Umbilical cord (tissue), 2 donors: Measurements from ENCODE around the gene PDSS2. TPM values are rescaled to one million over a fixed set of nuclear protein-coding genes. Genes with fewer than 3 reads are reported as not detected.
"Not testable (repeated sequence)": the region's sequence is repeated elsewhere in the genome, so short reads cannot be mapped to it uniquely, and the experiment has no call there.

Source experiments
- DNase-seq: peaks from one replicate; pipeline ENCODE4 v3.0.0-alpha.2; 2015; ENCODE audit warnings: low spot score
- total RNA-seq: library from RNA; depleted of rRNA; stranded (reverse); fragments of >200 nt; gene quantifications from one replicate; pipeline ENCODE4 v1.2.3, GENCODE V29; 2014; ENCODE audit warnings: low replicate concordance; ENCODE audit not compliant: insufficient read depth

Gene PDSS2
- total RNA-seq, 1 donor from 2014 or later: 6.3 TPM

DNA sequence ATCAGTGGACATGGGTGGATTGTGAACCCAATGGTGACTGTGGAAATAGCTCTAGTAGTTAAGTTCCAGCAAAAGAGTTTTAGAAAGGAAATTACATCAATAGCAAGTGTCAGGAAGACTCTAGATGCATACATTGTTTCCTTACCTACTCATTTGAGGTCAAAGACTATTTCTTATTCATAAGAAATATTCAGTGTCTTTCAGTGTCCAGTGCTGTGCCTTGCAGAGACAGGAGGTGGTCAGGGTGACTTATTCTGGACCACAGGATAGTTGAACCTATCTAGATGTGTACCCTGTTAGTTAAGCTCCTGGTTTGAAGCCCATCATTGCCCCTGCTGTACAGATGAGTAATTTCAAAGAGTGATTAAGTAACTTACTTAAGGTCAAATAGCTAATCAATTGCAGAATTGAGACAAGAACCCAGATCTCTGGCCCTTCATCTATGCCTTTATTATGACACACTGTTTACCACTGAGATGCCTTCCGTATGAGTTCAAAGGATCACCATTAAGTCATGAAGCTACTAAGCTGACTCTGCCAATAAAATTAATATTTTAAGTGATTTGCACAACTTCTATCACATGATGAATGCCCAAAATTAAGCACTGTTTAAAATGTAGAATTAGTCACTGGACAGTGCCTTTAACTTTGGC lies 136.1 kb downstream of the PDSS2 start:
- DNase-seq: no peak

DNA sequence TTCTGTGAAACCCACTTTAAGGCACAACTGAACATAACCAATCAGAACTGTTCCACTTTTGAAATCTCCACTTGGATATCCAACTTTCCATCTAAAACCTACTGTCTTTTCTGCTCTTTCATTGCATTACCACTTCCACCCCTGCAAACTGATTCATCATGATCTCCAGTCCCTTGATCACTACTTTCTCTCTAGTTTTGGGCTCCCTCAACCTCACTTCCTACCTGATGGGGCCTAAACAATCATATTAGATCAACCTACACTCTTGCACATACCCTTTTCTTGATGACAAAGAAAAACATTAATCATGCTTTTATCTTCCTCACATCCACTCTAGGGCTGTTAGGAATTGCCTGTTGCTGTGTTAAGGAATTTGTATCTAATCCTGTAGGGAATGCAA lies 137.6 kb downstream of the PDSS2 start:
- no peak for DNase-seq

DNA sequence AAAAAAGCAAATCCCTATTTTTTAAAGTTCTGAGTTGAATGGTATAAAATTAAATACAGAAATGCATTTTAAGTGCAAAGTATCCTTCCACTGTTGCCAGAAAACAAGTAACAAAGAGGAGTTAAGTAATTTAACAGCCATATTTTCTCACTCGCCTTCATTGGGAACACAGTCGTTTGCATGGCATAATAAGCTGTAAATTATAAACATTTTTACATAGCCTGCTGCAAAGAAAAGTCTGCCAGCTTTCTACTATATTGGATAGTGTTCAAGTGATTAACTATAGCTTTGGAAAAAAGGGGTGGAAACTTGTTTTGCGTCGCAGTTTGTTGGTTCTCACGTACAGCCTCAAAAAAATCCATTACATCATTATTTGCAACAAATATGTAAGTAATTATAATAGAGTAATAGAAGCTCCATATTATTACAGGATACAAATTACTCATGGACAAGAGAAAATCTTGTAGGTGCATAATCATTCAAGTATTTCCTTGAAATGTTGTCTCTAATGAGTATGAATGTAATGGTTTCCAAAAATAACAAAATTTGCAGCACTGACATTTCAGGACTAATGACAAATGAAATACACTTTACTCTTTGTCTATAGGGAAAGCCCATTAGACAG lies 139.3 kb downstream of the PDSS2 start:
- DNase-seq: no peak

DNA sequence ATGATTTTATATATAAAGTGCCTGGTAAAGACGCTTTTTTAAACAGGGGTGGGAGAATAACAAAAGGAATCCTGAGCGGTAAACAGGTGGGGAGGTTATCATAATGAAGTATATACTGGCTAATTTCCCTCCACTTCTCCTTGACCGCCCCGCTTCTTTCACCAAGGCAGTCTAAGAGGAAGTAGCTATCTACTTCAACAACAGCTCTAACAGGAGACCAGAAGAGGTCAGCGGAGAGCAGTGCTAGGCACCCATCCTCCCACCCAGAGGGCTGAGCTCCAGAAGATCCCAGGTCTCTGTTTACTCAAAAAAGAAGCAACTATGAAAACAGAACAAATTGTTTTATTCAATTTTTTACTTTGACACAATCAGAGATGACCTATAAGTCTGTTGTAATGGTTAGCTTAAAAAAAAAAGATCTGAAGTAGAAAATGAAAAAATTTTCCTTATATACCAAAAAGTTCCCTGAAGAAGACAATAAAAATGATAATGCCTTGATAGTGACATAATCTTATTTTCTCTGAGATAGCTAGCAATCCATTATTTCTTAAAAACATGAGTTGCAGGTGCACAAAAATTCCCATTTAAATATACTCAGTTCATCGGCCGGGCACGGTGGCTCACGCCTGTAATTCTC lies 141.1 kb downstream of the PDSS2 start:
- DNase-seq: peak; percentile 63

DNA sequence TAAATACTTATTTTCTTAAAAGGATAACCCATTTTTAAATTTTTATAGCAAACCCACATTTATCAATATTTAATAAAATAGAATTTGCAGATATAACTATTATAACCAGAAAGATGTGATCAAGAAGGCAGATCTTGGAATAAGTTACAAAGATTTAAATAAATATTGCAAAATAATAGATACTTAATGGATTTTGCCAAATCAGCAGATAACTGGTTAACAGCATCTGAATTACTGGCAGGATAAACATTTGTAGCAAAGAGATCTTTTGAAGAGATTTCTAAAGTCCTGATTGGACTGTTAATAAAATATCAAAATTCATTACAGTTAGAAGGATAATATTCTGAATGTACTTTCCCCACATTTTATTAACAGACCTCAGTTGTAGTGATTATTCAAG lies 144.2 kb downstream of the PDSS2 start:
- no peak for DNase-seq

DNA sequence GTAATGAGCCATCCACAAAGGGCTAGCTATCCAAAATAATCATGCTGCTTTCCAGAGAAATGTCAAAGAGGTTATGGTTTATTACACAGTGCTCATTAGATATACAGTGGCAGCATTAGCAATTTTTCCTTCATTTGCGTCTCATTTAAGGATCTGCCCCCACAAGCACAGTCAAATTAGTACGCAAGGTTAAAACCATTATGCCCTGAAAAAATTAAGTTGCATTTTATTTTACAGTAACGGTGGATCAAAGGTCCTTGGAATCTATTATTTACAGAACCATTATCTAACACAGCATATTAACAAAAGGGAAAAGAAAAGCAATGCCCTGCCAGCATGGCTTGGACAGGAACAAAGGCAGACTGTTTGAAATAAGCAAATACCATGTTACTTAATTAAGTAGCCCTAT lies 144.8 kb downstream of the PDSS2 start:
- no peak for DNase-seq

DNA sequence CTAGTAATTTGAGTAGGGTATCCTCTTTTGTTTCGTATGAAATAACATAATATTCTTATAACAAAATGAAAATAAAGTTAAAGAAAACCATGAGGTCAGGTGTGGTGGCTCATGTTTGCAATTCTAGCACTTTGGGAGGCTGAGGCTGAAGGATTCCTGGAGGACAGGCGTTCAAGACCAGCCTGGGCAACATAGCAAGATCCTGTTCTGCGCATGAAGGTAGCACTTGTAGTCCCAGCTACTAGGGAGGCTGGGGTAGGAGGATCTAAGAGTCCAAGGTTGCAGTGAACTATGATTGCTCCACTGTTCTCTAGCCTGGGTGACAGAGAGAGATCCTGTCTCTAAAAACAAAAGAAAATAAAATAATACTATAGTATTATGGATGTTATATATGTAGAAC lies 145.6 kb downstream of the PDSS2 start:
- DNase-seq: no peak

DNA sequence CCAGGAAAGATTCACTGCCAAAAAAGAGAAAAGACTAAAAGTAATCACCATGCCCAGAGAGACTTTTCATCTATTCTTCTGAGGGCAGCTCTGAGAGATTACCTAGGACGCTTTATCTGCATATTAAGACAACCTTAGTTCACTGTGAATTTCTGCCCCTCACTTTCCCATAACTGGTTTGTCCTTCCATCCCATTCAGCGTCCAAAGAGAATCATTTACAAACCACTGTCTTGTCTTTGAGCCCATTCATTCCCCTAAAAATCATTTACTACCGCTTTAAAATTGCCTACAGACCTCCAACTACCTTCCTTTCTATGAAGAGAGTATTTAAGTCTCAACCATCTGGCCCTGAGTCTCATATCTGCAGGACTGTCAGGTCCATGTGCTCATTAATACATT lies 149.0 kb downstream of the PDSS2 start:
- DNase-seq: no peak

DNA sequence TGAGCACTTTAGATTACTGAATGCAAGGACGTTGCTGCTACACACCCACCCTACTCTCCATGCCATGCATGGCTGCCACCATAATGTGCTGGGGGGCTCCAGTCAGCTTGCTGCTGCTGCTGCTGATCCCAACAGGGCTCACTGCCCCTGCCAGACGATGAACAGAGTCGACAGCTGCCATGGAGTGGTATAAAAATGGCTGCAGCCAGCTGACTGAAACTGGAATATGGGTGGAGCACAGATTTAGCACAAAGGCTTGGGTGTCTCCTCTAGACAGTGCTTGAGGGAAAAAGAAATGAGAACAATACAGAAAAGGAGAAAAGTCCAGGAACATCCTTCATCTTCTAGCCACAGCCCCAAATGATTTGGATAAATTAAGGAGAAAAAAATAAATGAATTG lies 150.7 kb downstream of the PDSS2 start:
- DNase-seq: no peak

DNA sequence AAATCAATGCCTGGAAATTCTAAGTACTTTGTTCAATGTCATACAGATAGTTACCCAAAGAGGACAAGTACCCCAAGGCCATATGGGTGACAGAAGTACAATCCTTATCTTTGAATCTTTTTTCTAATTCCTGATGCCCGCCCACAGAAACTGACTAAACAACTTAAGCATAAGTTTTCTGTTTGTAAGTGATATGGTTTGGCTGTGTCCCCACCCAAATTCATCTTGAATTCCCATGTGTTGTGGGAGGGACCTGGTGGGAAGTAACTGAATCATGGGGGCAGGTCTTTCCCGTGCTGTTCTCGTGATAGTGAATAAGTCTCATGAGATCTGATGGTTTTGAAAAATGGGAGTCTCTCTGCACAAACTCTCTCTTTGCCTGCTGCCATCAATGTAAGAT lies 153.4 kb downstream of the PDSS2 start:
- not testable (repeated sequence) for DNase-seq

DNA sequence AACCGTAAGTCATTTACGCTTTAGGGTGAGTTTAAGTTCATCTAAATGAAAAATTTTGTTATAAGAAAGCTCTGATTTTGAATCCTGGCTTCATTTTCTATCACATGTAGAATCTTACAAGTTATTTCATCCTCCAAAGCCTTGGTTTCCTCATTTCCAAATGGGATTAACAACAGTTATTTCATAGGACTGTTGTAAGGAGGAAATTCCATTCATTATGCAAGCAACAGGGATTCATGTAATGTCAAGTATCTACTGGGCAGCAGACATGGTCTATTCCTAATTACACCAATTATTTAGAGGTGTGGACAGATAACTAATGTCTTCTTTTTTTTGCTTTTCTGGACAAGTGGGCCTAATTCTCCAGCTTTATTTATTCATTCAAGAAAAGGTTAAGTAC lies 154.0 kb downstream of the PDSS2 start:
- no peak for DNase-seq

DNA sequence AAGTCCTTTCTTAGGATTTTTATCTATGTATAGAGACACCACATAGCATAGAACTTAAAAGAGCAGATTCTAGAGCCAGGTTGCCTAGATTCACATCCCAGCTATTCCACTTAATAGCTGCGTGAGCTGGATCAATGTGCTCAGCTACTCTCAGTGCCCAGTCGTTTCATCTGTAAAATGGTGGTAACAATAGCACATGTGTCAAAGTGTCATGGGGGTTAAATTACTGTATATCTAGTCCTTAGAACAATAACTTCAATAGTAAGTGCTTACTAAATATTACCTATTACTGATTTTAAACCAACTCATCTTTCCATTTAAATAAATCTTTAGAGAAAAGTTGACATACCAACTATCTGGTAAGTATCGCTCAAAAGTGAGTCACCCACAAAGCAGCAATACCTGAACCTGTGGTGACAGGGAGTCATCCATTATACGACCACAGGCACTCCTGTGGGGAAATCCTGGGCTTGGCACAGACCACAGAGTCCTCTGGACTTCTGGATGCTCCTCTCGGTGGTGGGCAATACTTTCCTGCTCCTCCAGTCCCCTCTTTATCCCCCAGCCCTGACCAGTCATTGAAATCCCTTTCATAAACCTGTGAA lies 154.8 kb downstream of the PDSS2 start:
- DNase-seq: peak; percentile 5

DNA sequence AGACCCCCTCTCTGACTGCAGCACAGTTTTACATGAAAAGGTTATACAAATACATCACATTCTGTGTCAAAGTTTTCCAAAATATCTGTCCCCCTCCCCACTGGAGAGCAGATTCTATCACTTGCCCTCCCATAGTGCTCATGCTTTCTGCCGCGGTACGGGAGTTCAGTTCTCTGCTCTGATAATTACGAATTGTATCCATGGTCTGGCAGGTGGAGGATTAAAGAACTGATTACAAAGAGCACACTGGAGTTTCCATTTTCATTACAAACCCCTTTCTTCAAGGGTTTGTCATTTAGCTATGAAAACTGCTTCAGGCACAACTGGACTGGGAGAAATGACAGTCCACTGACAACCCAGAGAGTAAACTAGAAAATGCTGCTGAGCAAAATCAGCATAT lies 166.0 kb downstream of the PDSS2 start:
- no peak for DNase-seq

DNA sequence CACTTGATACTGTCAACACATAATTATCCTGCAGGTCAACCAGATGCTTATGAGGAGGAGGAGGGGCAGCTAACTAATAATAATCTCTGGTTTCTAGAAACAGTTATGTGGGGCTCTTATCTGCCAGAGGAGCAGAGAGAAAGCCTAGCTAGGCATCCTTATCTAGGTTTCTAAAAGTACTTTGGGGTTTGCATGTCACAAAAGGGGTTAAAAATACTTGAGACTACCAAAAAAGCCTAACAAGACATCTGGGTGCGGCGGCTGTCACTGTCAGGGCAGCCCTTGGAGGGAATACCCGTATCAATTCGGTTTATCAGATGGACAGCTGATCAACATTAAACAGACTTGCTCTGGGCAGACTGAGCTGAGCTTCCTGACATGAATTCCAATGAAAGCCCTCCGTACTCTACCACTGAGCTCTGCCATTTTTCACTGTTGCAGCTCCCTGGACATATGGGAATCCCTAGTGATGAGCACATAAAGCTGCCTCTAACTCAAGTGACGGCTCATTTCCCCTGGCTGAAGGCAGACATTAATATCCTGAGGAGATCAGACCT lies 166.6 kb downstream of the PDSS2 start:
- peak; percentile 81 for DNase-seq

DNA sequence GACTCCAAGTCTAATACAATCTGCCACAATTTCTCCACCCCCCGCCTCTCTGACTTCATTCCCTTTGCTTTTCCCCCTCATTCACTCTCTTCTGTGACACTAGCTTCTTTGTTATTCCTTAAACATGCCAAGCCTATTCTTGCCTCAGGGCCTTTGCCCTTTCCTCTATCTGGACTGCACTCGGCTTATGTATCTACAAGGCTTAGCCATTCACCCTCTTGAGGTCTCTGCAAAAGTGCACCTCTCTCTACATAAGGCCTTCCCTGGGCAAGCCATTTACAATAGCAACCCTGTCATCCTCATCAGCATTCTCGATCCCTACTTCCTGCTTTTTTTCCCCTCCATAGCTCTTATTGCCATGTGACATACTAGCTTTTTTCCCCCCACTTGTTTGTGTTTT lies 168.9 kb downstream of the PDSS2 start:
- no peak for DNase-seq

DNA sequence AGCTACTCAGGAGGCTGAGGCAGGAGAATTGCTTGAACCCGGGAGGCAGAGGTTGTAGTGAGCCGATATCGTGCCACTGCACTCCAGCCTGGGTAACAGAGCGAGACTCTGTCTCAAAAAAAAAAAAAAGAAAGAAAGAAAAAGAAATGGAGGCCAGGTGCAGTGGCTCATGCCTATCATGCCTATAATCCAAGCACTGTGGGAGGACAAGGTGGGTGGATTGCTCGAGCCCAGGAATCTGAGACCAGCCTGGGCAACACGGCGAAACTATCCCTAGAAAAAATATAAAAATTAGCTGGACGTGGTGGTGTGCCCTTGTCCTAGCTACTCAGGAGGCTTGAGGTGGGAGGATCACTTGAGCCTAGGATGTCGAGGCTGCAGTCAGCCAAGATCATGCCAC lies 170.1 kb downstream of the PDSS2 start:
- DNase-seq: not testable (repeated sequence)

DNA sequence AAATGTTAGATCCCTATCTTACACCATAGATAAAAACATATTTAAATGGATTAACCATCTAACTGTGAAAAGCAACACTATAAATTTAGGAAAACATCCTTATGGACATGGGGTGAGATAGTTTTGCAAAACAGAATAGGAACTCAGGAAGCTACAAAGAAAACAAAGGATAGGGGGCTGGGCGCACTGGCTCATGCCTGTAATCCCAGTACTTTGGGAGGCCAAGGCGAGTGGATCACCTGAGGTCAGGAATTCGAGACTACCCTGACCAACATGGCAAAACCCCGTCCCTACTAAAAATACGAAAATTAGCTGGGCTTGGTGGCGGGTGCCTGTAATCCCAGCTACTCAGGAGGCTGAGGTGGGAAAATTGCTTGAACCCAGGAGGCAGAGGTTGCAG lies 173.7 kb downstream of the PDSS2 start:
- not testable (repeated sequence) for DNase-seq

DNA sequence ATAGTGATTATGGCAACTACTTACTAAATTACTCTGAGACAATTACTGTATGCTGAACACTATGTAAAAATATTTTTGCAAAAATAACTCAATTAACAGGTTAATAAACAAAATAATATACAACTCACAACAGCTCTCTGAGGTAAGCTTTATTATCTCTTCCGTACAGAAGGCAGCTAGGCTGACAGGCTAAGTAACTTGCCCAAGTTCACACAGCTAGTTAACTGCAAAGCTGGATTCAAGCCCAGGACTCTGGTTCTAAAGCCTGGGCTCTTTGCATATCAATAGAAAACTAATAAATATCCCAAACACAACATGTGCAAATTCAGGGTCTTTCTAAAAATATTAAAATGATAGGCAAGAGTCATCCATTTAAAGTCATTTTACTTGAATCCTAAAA lies 174.6 kb downstream of the PDSS2 start:
- DNase-seq: no peak

DNA sequence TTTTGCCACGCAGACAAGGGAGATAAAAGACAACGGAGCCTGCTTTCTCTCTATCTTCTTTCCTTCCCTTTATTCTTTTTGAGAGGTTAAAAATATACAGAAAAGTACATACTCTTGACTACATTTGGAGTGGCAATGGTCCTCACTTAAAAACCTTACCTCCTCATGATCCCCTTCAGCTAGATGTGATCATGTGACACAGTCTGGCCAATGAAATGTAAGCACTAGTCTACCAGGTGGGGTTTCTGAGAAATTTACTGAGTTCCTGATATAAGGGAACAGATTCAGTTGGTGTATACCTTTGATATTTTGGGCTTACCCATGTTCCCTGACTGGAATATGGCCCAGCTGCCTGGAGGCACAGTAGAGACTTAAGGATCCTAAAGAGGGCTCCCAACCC lies 178.6 kb downstream of the PDSS2 start:
- no peak for DNase-seq

DNA sequence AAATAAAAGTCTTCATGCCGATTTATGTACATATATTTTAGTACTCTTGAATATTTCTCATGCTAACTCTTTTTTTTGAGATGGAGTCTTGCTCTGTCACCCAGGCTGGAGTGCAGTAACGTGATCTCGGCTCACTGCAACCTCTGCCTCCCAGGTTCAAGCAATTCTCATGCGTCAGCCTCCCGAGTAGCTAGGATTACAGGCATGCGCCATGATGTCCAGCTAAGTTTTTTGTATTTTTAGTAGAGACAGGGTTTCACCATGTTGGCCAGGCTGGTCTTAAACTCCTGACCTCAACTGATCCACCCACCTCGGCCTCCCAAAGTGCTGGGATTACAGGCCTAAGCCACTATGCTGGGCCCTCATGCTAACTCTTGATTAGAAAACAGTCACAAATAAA lies 179.4 kb downstream of the PDSS2 start:
- not testable (repeated sequence) for DNase-seq

DNA sequence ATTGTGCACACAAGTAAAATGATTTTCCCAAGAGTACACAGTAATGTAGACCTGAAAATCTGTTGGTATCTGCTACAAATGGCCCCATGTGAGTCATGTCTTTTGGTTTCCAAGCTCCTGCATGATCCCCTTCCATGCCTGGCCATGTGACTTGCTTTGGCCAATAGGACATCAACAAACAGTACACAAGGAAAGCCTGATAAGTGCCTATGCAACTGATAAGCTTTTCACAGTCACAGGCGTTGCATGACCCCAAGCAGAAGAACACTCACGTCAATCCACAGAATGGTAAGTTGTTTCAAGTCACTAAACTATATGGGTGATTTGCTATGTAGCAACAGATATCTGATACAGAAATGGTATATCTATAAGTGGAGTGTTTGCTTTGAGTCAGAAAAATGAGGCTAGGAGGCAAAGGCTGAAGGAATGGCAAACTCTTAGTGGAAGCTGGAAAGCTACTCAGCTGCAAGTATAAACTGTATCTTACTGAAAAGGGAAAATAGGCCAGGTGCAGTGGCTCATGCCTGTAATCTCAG lies 184.0 kb downstream of the PDSS2 start:
- DNase-seq: no peak

DNA sequence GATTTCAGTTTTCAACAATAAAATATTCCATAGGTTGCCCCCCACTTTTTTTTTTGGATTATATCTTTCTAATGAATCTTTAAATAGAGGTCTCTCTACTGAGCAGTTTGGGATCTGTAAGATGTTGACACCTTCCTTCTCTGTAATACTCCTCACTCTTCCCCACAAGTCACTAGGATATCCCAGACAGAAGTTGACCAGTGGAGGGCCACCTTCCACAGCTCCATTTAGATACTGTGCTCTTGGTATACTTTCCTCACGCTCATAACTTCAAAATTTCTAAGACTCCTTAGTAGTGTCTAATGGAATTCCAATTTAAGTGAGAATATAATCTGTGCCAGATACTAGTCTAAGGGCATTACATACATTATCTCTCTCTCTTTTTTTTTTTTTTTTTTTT lies 185.1 kb downstream of the PDSS2 start:
- DNase-seq: no peak
